Body of pancreas (tissue), 4 donors: ENCODE data around the gene TCTN1. TPM values are rescaled to one million over a fixed set of nuclear protein-coding genes. Genes with fewer than 3 reads are reported as not detected.

Experiments
- ATAC-seq: fragments of 150-250 bp; one replicate; pipeline ENCODE4 v1.9.1; 2016
- DNase-seq, 4 donors: peaks; one replicate each; pipeline ENCODE4 v3.0.0-alpha.2; 2019
- H3K27ac ChIP-seq, 4 donors: fragments of 200-600 bp; sonication (generic); 1 replicate in 3 of 4; 2 replicates in 1 of 4; pipeline versions ENCODE4 v1.5.1 to v1.6.1; 2016 to 2019; ENCODE audit warnings: mild to moderate bottlenecking in 1 of 4, mixed read lengths in 1 of 4, moderate library complexity in 1 of 4
- H3K27me3 ChIP-seq, 2 donors: fragments of 200-600 bp; sonication (generic); one replicate each; pipeline ENCODE4 v1.6.0; 2016; ENCODE audit warnings: mild to moderate bottlenecking in 1 of 2
- H3K36me3 ChIP-seq, 2 donors: fragments of 200-600 bp; sonication (generic); replicated peaks in 1 of 2; 2 replicates each; pipeline ENCODE4 v1.5.1; 2016; ENCODE audit warnings: low read depth in 2 of 2; ENCODE audit not compliant: insufficient read depth in 1 of 2
- H3K4me1 ChIP-seq: fragments of 200-600 bp; sonication (generic); one replicate; pipeline ENCODE4 v1.6.0; 2016
- H3K4me3 ChIP-seq, 2 donors: fragments of 200-600 bp; sonication (generic); 1 replicate in 1 of 2; 2 replicates in 1 of 2; pipeline ENCODE4 v1.5.1; 2016 to 2019
- H3K9me3 ChIP-seq, 3 donors: fragments of 200-600 bp; sonication (generic); 1 replicate in 2 of 3; 2 replicates in 1 of 3; pipeline ENCODE4 v1.5.1; 2016
- POLR2A ChIP-seq, 3 donors: fragments of 450-650 bp; IDR thresholded peaks; one replicate each; pipeline ENCODE4 v1.6.1; 2016; ENCODE audit warnings: antibody characterized with exemption in 3 of 3, mild to moderate bottlenecking in 2 of 3
- WGBS, 2 donors: methylation state at CpG; one replicate each; pipeline ENCODE4 v1.1.5; 2017; 5-methylcytosine and 5-hydroxymethylcytosine counted together
- intact Hi-C: fragments of 100-400 bp; cut with DNase I; formaldehyde crosslinking; loops from one replicate; pipeline ENCODE4 v1.15.1; 2023
- total RNA-seq, 2 donors: library from RNA; depleted of rRNA; stranded (reverse); fragments of >200 nt; gene quantifications; one replicate each; pipeline ENCODE4 v1.1.0, GENCODE V29; 2016
- TF ChIP-seq, protein P1 (sequence below), 7 experiments: fragments of 450-650 bp in 4 of 7; fragments of 200-600 bp in 3 of 7; sonication (generic) in 3 of 7; IDR thresholded peaks; one replicate each; pipeline ENCODE4 v1.5.1; 2016 to 2019; ENCODE audit warnings: antibody characterized with exemption in 7 of 7

The TCTN1 gene
- total RNA-seq, 2 donors from 2014 or later: 54.7 to 95.6 TPM

GRCh38 chr12:110677206-110677911 lies 63.4 kb downstream of the TCTN1 start:
- no peak overlapping the region for H3K27ac ChIP-seq
- DNase-seq (peak in 1 of 4 donors; percentile 34), ATAC-seq (no peak)
- no peaks in the 10 kb centered on the region for H3K27me3 ChIP-seq
- H3K9me3 ChIP-seq: no peaks in the 10 kb centered on the region
- intact Hi-C loops: no loop called here
- H3K4me3 ChIP-seq: no peak overlapping the region
- WGBS, 2 donors: 57 to 74% methylated on average over 5 of the region's 5 CpGs
- no peaks in the 10 kb centered on the region for H3K36me3 ChIP-seq
- H3K4me1 ChIP-seq: no peaks in the 10 kb centered on the region
- TF ChIP-seq, protein P1, sequence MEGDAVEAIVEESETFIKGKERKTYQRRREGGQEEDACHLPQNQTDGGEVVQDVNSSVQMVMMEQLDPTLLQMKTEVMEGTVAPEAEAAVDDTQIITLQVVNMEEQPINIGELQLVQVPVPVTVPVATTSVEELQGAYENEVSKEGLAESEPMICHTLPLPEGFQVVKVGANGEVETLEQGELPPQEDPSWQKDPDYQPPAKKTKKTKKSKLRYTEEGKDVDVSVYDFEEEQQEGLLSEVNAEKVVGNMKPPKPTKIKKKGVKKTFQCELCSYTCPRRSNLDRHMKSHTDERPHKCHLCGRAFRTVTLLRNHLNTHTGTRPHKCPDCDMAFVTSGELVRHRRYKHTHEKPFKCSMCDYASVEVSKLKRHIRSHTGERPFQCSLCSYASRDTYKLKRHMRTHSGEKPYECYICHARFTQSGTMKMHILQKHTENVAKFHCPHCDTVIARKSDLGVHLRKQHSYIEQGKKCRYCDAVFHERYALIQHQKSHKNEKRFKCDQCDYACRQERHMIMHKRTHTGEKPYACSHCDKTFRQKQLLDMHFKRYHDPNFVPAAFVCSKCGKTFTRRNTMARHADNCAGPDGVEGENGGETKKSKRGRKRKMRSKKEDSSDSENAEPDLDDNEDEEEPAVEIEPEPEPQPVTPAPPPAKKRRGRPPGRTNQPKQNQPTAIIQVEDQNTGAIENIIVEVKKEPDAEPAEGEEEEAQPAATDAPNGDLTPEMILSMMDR (IDR thresholded peaks at IDR 0.05): no peak
- TF ChIP-seq POLR2A (IDR thresholded peaks at IDR 0.05): no peak

DNA sequence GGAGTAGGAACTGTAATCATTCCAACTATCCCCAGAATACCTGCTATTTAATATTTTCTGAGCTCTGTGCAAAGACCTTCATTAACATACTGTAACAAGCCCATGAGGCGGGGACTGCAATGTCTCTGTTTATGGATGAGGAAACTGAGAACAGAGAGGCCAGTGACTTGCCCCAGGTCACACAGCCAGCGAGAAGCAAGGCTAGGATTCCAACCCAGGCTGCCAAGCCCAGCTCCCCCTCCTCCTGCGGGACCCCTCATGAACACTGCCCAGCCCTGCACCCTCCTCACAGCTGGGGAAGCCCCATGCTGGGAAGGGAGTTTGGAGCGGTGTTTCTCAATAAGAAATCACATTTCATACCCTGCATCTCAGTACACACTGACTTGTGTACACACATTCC lies 64.1 kb downstream of the TCTN1 start:
- ATAC-seq: no peak

GRCh38 chr12:110679201-110679600 lies 65.3 kb downstream of the TCTN1 start:
- H3K9me3 ChIP-seq: no peaks in the 10 kb centered on the region
- no peak for TF ChIP-seq POLR2A (IDR thresholded peaks at IDR 0.05)
- TF ChIP-seq, protein P1 (IDR thresholded peaks at IDR 0.05): no peak
- no peaks in the 10 kb centered on the region for H3K36me3 ChIP-seq
- intact Hi-C loops: no loop called here
- no peaks in the 10 kb centered on the region for H3K4me1 ChIP-seq
- DNase-seq (no peak), ATAC-seq (no peak)
- no peak overlapping the region for H3K27ac ChIP-seq
- H3K4me3 ChIP-seq: no peak overlapping the region
- no peaks in the 10 kb centered on the region for H3K27me3 ChIP-seq
- 86 to 89% methylated on average over 10 to 12 of the region's 12 CpGs for WGBS, 2 donors

More for the DNA sequence above, 64.1 kb downstream of the TCTN1 start:
- intact Hi-C loops: no loop called here
- H3K36me3 ChIP-seq: no peaks in the 10 kb centered on the region
- 64 to 83% methylated on average over 4 of the region's 4 CpGs for WGBS, 2 donors
- H3K27me3 ChIP-seq: no peaks in the 10 kb centered on the region
- no peak overlapping the region for H3K27ac ChIP-seq
- no peaks in the 10 kb centered on the region for H3K4me1 ChIP-seq
- DNase-seq: no peak
- TF ChIP-seq, protein P1 (IDR thresholded peaks at IDR 0.05): no peak
- no peak for TF ChIP-seq POLR2A (IDR thresholded peaks at IDR 0.05)
- H3K4me3 ChIP-seq: no peak overlapping the region
- no peaks in the 10 kb centered on the region for H3K9me3 ChIP-seq

GRCh38 chr12:110680032-110680431 lies 66.1 kb downstream of the TCTN1 start:
- intact Hi-C loops: no loop called here
- no peaks in the 10 kb centered on the region for H3K9me3 ChIP-seq
- no peaks in the 10 kb centered on the region for H3K27me3 ChIP-seq
- no peak for TF ChIP-seq POLR2A (IDR thresholded peaks at IDR 0.05)
- TF ChIP-seq, protein P1 (IDR thresholded peaks at IDR 0.05): no peak
- ATAC-seq (no peak), DNase-seq (no peak)
- H3K27ac ChIP-seq: no peak overlapping the region
- no peaks in the 10 kb centered on the region for H3K4me1 ChIP-seq
- no peaks in the 10 kb centered on the region for H3K36me3 ChIP-seq
- 50 to 57% methylated on average over 1 of the region's 1 CpG for WGBS, 2 donors
- H3K4me3 ChIP-seq: no peak overlapping the region

DNA sequence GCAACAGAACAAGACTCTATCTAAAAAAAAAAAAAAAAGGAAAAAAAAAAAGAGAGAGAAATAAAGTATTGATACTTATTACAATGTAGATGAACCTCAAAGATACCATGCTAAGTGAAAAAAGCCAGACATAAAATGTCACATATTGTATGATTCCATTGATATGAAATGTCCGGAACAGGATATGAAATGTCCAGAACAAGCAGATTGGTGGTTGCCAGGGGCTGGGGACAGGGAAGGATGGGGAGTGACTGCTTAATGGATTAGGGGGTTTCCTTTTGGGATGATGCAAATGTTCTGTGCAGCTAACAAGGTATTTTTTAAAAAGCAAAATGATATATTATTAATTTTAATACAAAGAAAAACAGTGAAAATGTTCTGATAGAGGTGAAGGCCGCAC lies 70.0 kb downstream of the TCTN1 start:
- DNase-seq (no peak), ATAC-seq (no peak)
- WGBS, 2 donors: 89 to 97% methylated on average over 2 of the region's 2 CpGs
- intact Hi-C loops: no loop called here
- H3K9me3 ChIP-seq: no peaks in the 10 kb centered on the region
- H3K36me3 ChIP-seq: no peaks in the 10 kb centered on the region
- H3K4me1 ChIP-seq: peaks cover 9% of the 10 kb centered on the region
- H3K27ac ChIP-seq: no peak overlapping the region
- TF ChIP-seq, protein P1 (IDR thresholded peaks at IDR 0.05): no peak
- TF ChIP-seq POLR2A (IDR thresholded peaks at IDR 0.05): no peak
- no peak overlapping the region for H3K4me3 ChIP-seq
- H3K27me3 ChIP-seq: peaks cover 0 to 6% of the 10 kb centered on the region in 2 donors
